NB4 (cell line): Measurements from ENCODE around the gene FNDC11.

ENCODE experiments used
- MYC ChIP-seq: IDR thresholded peaks from 2 replicates; pipeline ENCODE4 v1.6.1; 2011; ENCODE audit warnings: low read depth, low read length
- POLR2A ChIP-seq: IDR thresholded peaks from 2 replicates; pipeline ENCODE4 v1.6.1; 2011; ENCODE audit warnings: mild to moderate bottlenecking; ENCODE audit not compliant: insufficient read length; ENCODE audit errors: extremely low read depth
- TF ChIP-seq, protein P1 (sequence below): IDR thresholded peaks from one replicate; pipeline ENCODE4 v1.5.1; 2012; ENCODE audit warnings: low read depth, low read length

DNA sequence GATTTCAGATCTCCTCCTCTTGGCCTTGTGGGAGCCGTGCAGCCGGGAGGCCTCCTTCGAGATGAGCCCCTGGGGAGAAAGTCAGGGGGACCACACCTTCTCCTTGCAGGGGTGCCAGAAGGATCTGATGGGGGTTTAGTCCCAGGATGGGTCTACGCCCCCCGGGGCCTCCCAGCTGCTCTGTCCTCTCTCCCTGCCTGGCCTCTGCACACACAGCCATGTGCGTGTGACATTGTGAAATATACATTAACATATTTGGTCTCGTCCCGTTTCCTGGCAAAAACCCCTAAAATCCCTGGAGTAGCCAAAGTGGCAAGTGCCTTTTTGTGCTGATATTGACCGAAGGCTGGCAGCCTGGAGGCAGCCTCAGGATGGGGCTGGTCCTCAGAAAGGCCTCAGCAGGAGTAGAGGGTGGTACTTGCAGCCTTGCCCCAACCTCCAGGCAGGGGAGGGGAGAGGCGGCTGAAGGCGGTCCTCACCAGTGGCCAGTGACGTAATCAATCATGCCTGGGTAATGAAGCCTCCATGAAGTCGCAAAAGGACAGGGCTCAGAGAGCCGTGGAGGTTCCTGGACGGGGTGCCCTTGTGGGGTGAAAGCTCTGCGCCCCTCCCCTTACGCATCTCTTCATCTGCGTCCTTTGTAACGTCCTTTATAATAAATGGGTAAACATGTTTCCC lies 25.2 kb downstream of the FNDC11 start:
- TF ChIP-seq, protein P1, sequence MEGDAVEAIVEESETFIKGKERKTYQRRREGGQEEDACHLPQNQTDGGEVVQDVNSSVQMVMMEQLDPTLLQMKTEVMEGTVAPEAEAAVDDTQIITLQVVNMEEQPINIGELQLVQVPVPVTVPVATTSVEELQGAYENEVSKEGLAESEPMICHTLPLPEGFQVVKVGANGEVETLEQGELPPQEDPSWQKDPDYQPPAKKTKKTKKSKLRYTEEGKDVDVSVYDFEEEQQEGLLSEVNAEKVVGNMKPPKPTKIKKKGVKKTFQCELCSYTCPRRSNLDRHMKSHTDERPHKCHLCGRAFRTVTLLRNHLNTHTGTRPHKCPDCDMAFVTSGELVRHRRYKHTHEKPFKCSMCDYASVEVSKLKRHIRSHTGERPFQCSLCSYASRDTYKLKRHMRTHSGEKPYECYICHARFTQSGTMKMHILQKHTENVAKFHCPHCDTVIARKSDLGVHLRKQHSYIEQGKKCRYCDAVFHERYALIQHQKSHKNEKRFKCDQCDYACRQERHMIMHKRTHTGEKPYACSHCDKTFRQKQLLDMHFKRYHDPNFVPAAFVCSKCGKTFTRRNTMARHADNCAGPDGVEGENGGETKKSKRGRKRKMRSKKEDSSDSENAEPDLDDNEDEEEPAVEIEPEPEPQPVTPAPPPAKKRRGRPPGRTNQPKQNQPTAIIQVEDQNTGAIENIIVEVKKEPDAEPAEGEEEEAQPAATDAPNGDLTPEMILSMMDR: peak; percentile 2
- TF ChIP-seq POLR2A: no peak
- peak; percentile 81 for TF ChIP-seq MYC
